Calu3 (cell line): ENCODE data around the gene GFY. TPM values are rescaled to one million over a fixed set of nuclear protein-coding genes. Genes with fewer than 3 reads are reported as not detected.

ENCODE experiments used
- BruUV-seq: library from RNA; stranded (reverse); fragments of 400-500 nt; replicated peaks from 2 replicates; lab custom pipeline; 2021; lab: Mats Ljungman, UMichigan
- CTCF ChIA-PET: fragments of 300-600 bp; sonication (Branson Sonifier 250); formaldehyde crosslinking; loops from one replicate; lab custom pipeline; 2022; ENCODE audit warnings: antibody characterized with exemption; lab: Charles Lee
- DNase-seq: peaks from one replicate; pipeline ENCODE4 v3.0.0; 2022
- H3K27ac Mint-ChIP-seq: one replicate; pipeline ENCODE4 v1.8.0; 2022; ENCODE audit warnings: mixed read lengths; ENCODE audit not compliant: unreplicated experiment
- H3K27me3 Mint-ChIP-seq: one replicate; pipeline ENCODE4 v1.8.0; 2022; ENCODE audit warnings: mixed read lengths; ENCODE audit not compliant: unreplicated experiment
- H3K36me3 Mint-ChIP-seq: one replicate; pipeline ENCODE4 v1.8.0; 2022; ENCODE audit warnings: mild to moderate bottlenecking, moderate library complexity, mixed read lengths; ENCODE audit not compliant: insufficient read depth, unreplicated experiment
- H3K4me1 Mint-ChIP-seq: one replicate; pipeline ENCODE4 v1.8.0; 2022; ENCODE audit warnings: mild to moderate bottlenecking, low read depth, mixed read lengths; ENCODE audit not compliant: unreplicated experiment
- H3K4me3 Mint-ChIP-seq: one replicate; pipeline ENCODE4 v1.8.0; 2022; ENCODE audit warnings: mild to moderate bottlenecking, low read depth, moderate library complexity, mixed read lengths; ENCODE audit not compliant: unreplicated experiment
- H3K9me3 Mint-ChIP-seq: one replicate; pipeline ENCODE4 v1.8.0; 2022; ENCODE audit warnings: low read depth, mixed read lengths; ENCODE audit not compliant: unreplicated experiment
- CTCF ChIP-seq: fragments of 200-600 bp; IDR thresholded peaks from one replicate; pipeline ENCODE4 v1.8.0; 2022; ENCODE audit warnings: antibody characterized with exemption; ENCODE audit not compliant: unreplicated experiment
- intact Hi-C: fragments of 100-400 bp; cut with micrococcal nuclease; formaldehyde crosslinking; loops from one replicate; pipeline ENCODE4 v1.10.0; 2022; ENCODE audit not compliant: unreplicated experiment
- total RNA-seq: library from RNA; stranded (reverse); gene quantifications from 2 replicates; pipeline ENCODE4 v1.2.3, GENCODE V29; 2022

GFY gene
- total RNA-seq, 1 experiment from 2014 or later: not detected

- H3K27ac Mint-ChIP-seq: no peak overlapping the region
- no peak overlapping the region for H3K4me3 Mint-ChIP-seq
- CTCF ChIA-PET: interaction anchor here (0.6 kb wide), 1 partner anchor 10 kb away, joined by 3 read pairs; no protein-coding TSS in a partner anchor
- intact Hi-C loops: no loop called here
- no peaks in the 10 kb centered on the region for H3K9me3 Mint-ChIP-seq
- BruUV-seq: no TSS peak
- TF ChIP-seq CTCF: no peak
- no peaks in the 10 kb centered on the region for H3K36me3 Mint-ChIP-seq
- no peaks in the 10 kb centered on the region for H3K4me1 Mint-ChIP-seq
- H3K27me3 Mint-ChIP-seq: peaks cover 95% of the 10 kb centered on the region
- no peak for DNase-seq
These were observed 9.9 kb upstream of the GFY start for GRCh38 chr19:49415102-49415809.

GRCh38 chr19:49415810-49416200 lies 9.4 kb upstream of the GFY start:
- H3K27ac Mint-ChIP-seq: no peak overlapping the region
- no peaks in the 10 kb centered on the region for H3K9me3 Mint-ChIP-seq
- CTCF ChIA-PET: interaction anchor here (0.6 kb wide), 1 partner anchor 10 kb away, joined by 3 read pairs; no protein-coding TSS in a partner anchor
- no peak for TF ChIP-seq CTCF
- peaks cover 100% of the 10 kb centered on the region for H3K27me3 Mint-ChIP-seq
- intact Hi-C loops: no loop called here
- H3K36me3 Mint-ChIP-seq: no peaks in the 10 kb centered on the region
- DNase-seq: no peak
- no peaks in the 10 kb centered on the region for H3K4me1 Mint-ChIP-seq
- no TSS peak for BruUV-seq
- no peak overlapping the region for H3K4me3 Mint-ChIP-seq

GRCh38 chr19:49417088-49417487 lies 8.1 kb upstream of the GFY start:
- DNase-seq: no peak
- Mint-ChIP-seq H3K36me3 (peaks cover 5% of the 10 kb centered on the region), H3K9me3 (no peaks in the 10 kb centered on the region), H3K27me3 (peaks cover 100% of the 10 kb centered on the region), H3K4me3 (no peak overlapping the region), H3K27ac (no peak overlapping the region), H3K4me1 (peaks cover 9% of the 10 kb centered on the region)
- CTCF ChIA-PET: interaction anchor here (2.6 kb wide), 1 partner anchor 25 kb away, joined by 5 read pairs; no protein-coding TSS in a partner anchor
- intact Hi-C loops: no loop called here
- no peak for TF ChIP-seq CTCF
- BruUV-seq: no TSS peak

GRCh38 chr19:49418511-49418910 lies 6.7 kb upstream of the GFY start:
- no peak for DNase-seq
- Mint-ChIP-seq H3K27ac (no peak overlapping the region), H3K27me3 (peaks cover 100% of the 10 kb centered on the region), H3K9me3 (no peaks in the 10 kb centered on the region), H3K36me3 (peaks cover 5% of the 10 kb centered on the region), H3K4me1 (peaks cover 15% of the 10 kb centered on the region), H3K4me3 (no peak overlapping the region)
- TF ChIP-seq CTCF: no peak
- CTCF ChIA-PET: interaction anchor here (2.6 kb wide), 1 partner anchor 24 kb away, joined by 5 read pairs; no protein-coding TSS in a partner anchor
- no TSS peak for BruUV-seq
- intact Hi-C loops: no loop called here
